Islet of Langerhans (tissue), 1 donor: ENCODE data around the gene TNFRSF19.
"Not testable (repeated sequence)": the region's sequence is repeated elsewhere in the genome, so short reads cannot be mapped to it uniquely, and the experiment has no call there.

ENCODE experiments used
- FAIRE-seq: peaks from one replicate; lab custom pipeline; 2011; peaks lifted over from hg19 to GRCh38; lab: Jason Lieb, UNC

Gene TNFRSF19

GRCh38 chr13:23570099-23570920 is at the start of gene TNFRSF19:
Gene TNFRSF19, plus strand, starts transcription at chr13:23570412. Its CDS starts 19,772 bp downstream, at chr13:23590184.
- no peak for FAIRE-seq

DNA sequence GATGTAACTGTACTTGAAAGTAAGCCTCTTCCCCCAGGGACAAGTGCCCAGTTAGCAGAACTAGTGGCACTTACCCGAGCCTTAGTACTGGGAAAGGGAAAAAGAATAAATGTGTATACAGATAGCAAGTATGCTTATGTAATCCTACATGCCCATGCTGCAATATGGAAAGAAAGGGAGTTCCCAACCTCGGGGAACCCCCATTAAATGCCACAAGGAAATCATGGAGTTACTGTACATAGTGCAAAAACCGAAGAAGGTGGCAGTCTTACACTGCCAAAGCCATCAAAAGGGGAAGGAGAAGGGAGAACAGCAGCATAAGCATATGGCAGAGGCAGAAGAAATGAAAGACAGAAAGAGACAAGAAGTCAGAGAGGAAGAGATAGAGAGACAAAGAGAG is 40.3 kb upstream of the TNFRSF19 start:
- FAIRE-seq, result not testable (repeated sequence)

DNA sequence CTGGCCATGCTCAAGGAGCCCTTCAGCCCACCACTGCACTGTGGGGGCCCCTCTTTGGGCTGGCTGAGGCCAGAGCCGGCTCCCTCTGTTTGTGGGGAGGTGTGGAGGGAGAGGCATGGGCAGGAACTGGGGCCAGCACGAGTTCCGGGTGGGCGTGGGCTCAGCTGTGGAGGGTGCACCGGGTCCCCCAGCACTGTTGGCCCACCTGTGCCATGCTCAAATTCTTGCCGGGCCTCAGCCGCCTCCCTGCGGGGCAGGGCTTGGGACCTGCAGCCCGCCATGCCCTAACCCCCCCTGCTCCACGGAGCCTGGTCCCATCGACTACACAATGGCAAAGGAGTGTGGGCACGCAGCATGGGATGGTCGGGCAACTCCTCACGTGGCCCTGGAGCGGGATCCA is 38.8 kb upstream of the TNFRSF19 start:
- FAIRE-seq, result no peak

DNA sequence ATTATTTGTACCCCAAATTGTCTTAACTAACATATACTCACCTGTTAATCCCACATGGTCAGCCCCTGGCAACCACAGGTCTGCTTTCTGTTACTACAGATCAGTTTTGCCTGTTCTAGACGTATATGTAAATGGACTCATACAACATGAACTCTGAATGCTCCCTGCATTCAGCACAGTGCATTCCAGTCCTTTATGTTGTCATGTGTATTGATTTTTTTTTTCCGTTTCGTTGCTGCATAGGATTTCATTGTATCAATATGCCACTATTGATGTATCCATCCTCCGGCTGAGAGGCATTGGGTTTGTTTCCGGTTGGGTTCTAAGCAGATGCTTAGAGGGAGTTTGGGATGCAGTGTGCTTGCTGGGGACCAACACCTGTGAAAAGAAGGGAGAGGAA is 36.1 kb upstream of the TNFRSF19 start:
- no peak for FAIRE-seq

GRCh38 chr13:23541221-23541824 is 28.9 kb upstream of the TNFRSF19 start:
- peak; percentile 41 for FAIRE-seq

DNA sequence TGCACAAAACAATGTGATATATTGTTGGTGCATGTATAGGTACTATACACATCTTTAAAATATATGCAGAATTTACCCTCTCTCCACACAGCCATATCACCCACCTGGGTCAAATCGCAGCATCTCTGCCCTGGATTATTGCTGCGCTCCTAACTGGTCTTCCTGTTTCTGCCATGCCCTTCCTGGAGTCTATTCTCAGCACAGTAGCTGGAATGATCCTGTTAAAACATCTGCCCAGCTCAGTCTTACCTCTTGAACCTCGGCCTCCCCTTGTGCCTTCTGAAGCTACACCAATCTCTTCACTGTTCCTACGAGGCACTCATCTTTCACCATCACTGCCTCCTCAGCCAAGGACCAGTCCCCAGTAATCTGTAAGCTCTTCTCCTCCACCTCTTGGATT is 25.5 kb upstream of the TNFRSF19 start:
- no peak for FAIRE-seq

DNA sequence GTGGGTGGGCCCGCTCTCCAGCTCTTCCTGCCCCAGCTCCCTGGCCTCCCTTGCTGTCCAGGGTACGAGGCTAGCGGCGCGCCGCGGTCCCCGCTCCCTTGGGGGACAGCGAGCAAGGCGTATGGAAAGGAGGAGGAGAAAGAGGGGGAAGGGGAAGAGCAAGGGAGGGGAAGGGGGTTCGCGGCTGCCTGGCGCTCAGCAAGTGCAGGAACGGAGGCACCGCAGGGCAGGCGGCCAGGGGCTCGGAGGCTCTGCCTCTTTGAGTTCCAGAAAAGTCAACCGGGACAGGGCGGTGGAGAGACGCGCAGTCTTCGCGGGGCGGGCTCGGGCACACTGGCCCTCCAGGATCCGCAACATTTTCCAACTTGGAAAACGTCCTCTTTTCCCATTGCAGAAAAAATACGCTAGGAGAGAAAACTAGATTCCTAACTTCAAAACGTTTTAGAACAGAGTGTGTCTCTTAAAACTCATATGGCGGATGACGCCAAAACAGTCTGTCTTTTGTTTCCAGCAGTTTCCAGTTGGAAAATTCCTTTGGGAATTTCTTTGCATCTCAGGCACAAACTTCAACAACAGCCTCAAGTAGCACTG is 23.1 kb upstream of the TNFRSF19 start:
- no peak for FAIRE-seq

GRCh38 chr13:23549724-23550123 is 20.5 kb upstream of the TNFRSF19 start:
- no peak for FAIRE-seq

GRCh38 chr13:23550163-23550562 is 20.0 kb upstream of the TNFRSF19 start:
- FAIRE-seq, result no peak

DNA sequence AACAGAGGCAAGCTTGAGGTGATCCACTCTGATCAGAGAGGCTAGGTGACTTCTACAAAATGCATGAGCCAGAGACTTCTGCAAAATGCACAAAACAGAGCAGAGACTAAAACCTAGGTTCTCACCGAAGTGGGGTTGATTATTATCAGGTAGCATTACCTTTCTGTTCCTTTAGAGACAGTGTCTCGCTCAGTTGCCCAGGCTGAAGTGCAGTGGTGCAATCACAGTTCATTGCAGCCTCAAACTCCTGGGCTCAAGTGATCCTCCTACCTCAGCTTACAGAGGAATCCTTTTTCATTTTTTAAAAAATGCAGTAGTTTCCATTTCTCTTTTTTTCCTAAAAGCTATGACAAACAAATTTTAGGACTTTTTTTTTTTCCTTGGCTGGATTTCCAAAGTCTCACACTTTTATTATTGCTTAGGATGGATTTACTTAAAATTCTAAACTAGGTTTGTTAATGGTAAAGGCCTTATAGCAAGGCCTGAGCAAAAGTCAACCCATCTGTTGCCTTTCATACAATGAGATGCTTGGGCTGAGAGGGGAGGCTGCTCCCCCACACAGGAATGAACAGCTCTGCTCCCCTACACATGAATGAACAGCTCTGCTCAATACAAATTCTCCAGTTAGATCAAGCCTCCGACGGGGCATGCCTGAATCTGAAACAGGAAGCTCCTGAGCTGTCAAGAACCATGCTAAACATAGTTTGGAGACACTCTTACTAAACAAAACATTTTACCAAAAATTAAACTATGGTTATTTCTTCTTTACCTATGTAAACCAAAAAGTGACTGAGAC is 18.8 kb upstream of the TNFRSF19 start:
- no peak for FAIRE-seq

DNA sequence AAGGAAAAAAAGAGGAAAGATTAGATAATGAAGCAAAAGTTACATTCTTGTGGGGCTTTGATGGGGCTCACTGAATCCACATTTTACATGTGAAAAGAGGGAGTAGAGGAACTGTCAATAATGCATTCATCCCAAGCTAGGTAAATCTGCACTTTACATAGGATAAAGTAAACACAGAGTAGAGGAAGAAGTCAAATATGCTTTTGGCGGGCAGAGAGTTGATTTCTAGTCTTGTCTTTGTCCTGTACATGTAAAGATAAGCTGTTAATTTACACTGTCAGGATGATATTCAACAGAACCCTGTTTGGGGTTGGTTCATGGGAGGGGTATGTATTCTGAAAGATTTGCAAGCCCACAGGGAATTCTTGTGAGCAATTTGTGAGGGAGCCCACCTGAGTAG is 18.0 kb upstream of the TNFRSF19 start:
- no peak for FAIRE-seq

DNA sequence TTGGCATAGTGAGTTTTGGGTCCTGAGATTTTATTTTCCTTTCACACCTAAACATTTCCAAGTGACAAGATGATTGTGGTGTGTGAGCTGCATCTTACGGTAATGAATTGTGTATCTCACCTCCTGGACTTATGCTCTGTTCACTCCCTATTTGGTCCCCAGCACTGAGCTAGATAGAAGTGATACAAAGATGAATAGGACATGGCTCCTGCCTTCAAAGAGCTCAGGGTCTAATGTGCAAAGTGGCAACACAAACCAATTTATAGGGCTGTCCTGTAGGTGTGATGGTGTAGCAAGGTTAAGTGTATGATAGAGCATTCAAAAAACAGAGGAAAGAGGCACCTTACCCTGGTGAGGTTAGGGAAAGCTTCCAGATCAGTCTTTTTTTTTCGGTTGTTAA is 17.6 kb upstream of the TNFRSF19 start:
- no peak for FAIRE-seq

DNA sequence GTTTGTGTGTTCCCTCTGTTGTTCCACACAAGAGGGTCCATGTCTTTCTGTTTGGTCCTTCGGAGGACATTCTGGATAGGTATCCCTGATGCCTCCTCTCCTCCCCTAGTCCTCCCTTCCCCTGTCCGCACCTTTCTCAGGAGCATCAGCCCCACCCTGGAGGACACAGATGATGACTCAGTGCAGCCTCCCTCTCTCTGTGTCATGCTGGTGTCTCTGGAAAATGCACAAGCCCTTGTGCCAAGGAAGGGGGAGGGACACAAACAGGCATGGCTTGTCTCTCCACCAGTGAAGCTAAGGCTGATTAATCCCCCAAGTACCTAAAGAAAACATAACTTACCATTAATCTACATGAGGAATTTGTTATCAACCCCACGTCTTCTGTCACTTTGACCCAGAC is 16.2 kb upstream of the TNFRSF19 start:
- FAIRE-seq, result no peak

DNA sequence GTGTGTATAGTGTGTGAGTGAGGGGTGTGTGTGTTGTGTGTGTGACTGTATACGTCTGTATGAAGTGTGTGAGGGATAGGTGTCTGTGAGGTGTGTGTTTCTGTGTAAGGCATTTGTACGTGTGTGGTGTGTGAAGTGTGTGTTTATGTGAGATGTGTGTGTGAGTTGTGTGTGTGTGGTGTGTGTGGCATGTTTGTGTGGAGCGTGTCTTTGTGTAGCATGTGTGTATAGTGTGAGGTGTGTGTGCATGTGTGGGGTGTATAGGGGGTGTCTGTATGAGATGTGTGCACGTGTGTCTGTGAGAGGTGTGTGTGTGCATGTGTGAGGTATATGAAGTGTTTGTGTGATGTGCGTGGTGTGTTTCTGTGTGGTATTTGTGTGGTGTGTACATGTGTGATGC is 13.2 kb upstream of the TNFRSF19 start:
- FAIRE-seq, result no peak

DNA sequence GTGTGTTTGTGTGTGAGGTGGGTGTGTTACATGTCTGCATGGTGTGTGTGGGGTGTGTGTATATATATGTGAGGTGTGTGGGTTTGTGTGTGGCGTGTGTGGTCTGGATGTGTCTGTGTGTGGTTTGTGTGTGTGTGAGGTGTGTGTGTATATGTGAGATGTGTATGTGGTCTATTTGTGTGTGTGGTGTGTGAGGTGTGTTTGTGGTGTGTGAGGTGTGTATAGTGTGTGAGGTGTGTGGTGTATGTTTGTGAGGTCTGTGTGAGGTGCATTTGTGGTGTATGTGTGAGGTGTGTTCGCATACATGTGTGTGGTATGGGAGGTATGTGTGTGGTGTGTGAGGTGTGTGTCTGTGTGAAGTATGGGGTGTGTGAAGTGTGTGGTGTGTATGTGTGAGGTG is 12.5 kb upstream of the TNFRSF19 start:
- no peak for FAIRE-seq

DNA sequence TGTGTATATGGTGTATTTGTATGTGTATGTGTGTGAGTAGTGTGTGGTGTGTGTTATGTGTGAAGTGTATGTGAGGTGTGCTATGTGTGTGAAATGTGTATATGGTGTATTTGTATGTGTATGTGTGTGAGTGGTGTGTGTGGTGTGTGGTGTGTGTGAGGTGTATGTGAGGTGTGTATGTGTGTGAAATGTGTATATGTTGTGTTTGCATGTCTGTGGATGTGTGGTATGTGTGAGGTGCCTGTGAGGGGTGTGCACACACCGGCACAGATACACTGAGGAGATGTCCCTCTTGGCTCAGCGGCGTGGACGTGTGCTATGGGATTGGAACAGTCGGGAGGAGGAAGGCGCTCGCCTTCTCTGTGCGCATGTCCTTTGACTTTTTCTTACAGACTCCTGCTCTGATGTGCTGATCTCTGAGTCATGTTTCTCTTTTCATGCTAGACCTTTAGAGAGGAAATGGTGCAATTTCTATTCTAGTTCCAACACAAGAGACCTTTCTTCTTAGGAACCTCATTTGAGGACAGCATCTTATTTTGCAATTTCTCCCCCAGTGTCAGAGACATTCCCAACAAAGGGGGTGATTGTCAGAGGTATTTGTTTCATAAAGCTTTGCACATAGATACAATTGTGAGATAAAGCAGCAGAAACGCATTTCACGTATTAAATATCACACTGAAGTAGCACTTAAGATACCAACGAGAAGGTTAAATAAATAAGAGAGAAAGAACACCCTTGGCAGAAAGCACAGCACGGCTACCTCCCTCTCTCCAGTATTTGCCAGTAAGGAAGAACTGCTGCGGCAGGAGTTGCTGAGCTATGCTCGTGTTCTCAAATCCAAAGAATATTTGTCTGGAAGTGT is 11.3 kb upstream of the TNFRSF19 start:
- FAIRE-seq, result no peak

DNA sequence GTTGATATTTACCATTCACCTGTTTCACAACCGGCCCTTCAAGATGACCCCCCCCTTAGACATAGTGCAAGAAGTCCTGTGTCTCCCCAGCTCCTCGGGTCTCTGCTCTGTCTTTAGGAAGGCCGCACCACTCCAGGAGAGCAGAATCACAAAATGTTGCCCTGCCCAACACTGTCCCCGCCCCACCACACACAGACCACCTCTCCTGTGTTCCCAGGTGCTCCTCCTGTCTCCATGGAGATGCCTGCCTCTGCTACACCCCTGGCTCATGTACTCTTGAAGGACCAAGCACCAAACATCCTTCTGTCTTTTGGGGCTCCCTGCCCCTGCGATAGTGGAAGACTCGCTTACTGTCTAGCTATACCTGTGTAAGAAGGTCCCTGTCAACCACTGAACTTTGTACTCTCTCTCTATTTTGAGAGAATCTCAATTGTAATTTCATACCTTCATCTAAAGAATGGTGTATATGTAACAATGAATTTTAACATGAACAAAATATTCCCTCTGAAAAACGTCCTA is 9.6 kb upstream of the TNFRSF19 start:
- no peak for FAIRE-seq

GRCh38 chr13:23561261-23561660 is 9.0 kb upstream of the TNFRSF19 start:
- no peak for FAIRE-seq

DNA sequence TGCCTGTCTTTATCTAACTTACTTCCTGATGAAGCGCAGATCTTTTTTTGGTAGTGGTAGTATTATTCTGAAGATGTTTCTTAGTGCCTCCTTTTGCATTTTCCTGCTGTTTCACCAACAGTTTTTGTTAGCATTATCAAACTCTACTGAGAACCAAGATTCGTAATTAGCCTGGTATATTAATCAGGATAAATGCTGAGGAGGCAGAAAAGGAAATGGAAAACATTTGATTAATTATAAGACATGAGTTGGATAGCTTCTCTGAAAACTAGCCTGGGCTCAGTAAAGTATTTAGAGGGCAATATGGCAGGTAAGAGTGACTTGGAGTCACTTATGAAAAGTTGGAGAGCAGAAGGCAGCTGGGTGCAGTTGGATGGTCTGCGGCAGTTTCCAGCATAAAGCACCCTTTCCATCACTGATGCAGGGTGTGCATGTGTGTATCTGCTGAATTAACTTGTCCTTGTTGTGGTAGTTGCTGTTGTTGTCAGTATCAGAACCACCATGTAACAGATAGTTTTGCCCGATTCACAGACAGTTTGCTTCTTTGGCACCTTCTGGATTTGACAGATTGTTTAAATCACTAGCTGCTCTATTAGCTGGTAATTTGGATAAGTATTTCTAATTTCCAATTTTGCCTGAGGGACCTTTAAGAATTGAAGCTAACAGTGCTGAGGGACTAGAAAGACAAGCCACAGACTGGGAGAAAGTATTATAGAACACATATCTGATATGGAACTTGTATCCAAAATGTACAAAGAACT is 6.9 kb upstream of the TNFRSF19 start:
- no peak for FAIRE-seq

GRCh38 chr13:23567906-23568460 is 2.2 kb upstream of the TNFRSF19 start:
- FAIRE-seq, result no peak
